ENCODE results near the gene SEC24D.

The SEC24D gene

GRCh38 chr4:118858779-118859178, 22.9 kb upstream of the SEC24D start (continued):
- TF ChIP-seq KLF17 (tag by site-specific recombination; IDR thresholded peaks at IDR 0.05) (no peak), KLF10 (tag by site-specific recombination; IDR thresholded peaks at IDR 0.05) (no peak), ZBTB21 (tag by site-specific recombination; IDR thresholded peaks at IDR 0.05) (no peak), WT1 (tag by site-specific recombination; IDR thresholded peaks at IDR 0.05) (no peak), RBAK (tag by site-specific recombination; IDR thresholded peaks at IDR 0.05) (no peak), OVOL3 (tag by site-specific recombination; IDR thresholded peaks at IDR 0.05) (no peak), ZNF302 (tag by site-specific recombination; IDR thresholded peaks at IDR 0.05; ENCODE audit: low read depth) (no peak), ZNF610 (tag by site-specific recombination; IDR thresholded peaks at IDR 0.05; ENCODE audit: borderline replicate concordance) (no peak), ZNF658 (tag by site-specific recombination; IDR thresholded peaks at IDR 0.05) (no peak)

GRCh38 chr4:118857760-118858159, 21.8 kb upstream of the SEC24D start:
- no peaks in the 10 kb centered on the region for H3K9me3 ChIP-seq (ENCODE audit: control insufficient read depth, insufficient read depth, low read depth, low read length)
- H3K36me3 ChIP-seq (ENCODE audit: control insufficient read depth in 2 of 2, insufficient read depth in 1 of 2, low read length in 2 of 2): no peaks in the 10 kb centered on the region
- H3K4me1 ChIP-seq (ENCODE audit: control insufficient read depth, insufficient read depth, low read length): no peaks in the 10 kb centered on the region
- POLR2A ChIA-PET: no interaction called here
- no peak overlapping the region for H3K27ac ChIP-seq (ENCODE audit: extremely low read depth, low read depth, low read length)
- CTCF ChIA-PET: no interaction called here
- no peak overlapping the region for H3K4me3 ChIP-seq (ENCODE audit: low read depth, low read length)
- TF ChIP-seq PRDM1 (tag by site-specific recombination; IDR thresholded peaks at IDR 0.05) (peak; percentile 29; the same call in 1 of the 2 replicates), ZNF530 (tag by site-specific recombination; IDR thresholded peaks at IDR 0.05; ENCODE audit: low read depth) (no peak), ZNF621 (tag by site-specific recombination; IDR thresholded peaks at IDR 0.05) (no peak), ZNF610 (tag by site-specific recombination; IDR thresholded peaks at IDR 0.05; ENCODE audit: borderline replicate concordance) (no peak), ZNF223 (tag by site-specific recombination; IDR thresholded peaks at IDR 0.05) (no peak)

- H3K27ac ChIP-seq (ENCODE audit: extremely low read depth, low read depth, low read length): no peak overlapping the region
- CTCF ChIA-PET: interaction anchor here (0.7 to 1.2 kb wide), 2 partner anchors 14 to 15 kb away, joined by 4 to 5 read pairs; partner anchors contain the start of gene SEC24D
- H3K36me3 ChIP-seq (ENCODE audit: control insufficient read depth in 2 of 2, insufficient read depth in 1 of 2, low read length in 2 of 2): no peaks in the 10 kb centered on the region
- POLR2A ChIA-PET: interaction anchor here (1.6 kb wide), 1 partner anchor 14 kb away, joined by 3 read pairs; the partner anchor contains the start of gene SEC24D
- H3K9me3 ChIP-seq (ENCODE audit: control insufficient read depth, insufficient read depth, low read depth, low read length): no peaks in the 10 kb centered on the region
- no peaks in the 10 kb centered on the region; the same call in 1 of the 2 replicates for H3K4me1 ChIP-seq (ENCODE audit: control insufficient read depth, insufficient read depth, low read length)
- H3K4me3 ChIP-seq (ENCODE audit: low read depth, low read length): peak overlapping the region; percentile 9
- TF ChIP-seq ZNF791 (tag by site-specific recombination; IDR thresholded peaks at IDR 0.05): no peak
- no peak for TF ChIP-seq ZNF513 (tag by site-specific recombination; IDR thresholded peaks at IDR 0.05)
- no peak for TF ChIP-seq ZNF670 (tag by site-specific recombination; IDR thresholded peaks at IDR 0.05; ENCODE audit: low read depth)
- TF ChIP-seq ZNF544 (tag by site-specific recombination; IDR thresholded peaks at IDR 0.05): no peak
- no peak for TF ChIP-seq ZNF248 (tag by site-specific recombination; IDR thresholded peaks at IDR 0.05)
- TF ChIP-seq ZNF639 (tag by site-specific recombination; IDR thresholded peaks at IDR 0.05): no peak
- TF ChIP-seq FEZF1 (tag by site-specific recombination; IDR thresholded peaks at IDR 0.05): no peak
- no peak for TF ChIP-seq OVOL3 (tag by site-specific recombination; IDR thresholded peaks at IDR 0.05)
- no peak for TF ChIP-seq ZNF132 (tag by site-specific recombination; IDR thresholded peaks at IDR 0.05; ENCODE audit: borderline replicate concordance)
Measured at GRCh38 chr4:118850488-118851173, 14.7 kb upstream of the SEC24D start.

Measured in HEK293 (cell line).